Activated CD4-positive, CD25-positive, alpha-beta regulatory T cell treated with anti-CD3 and anti-CD28 coated beads, Interleukin-2, amount 50 U/mL, for 24 hours (primary cell): ENCODE data around the gene TGFA.
A peak's percentile ranks its signal among the peaks of the same experiment; 100 is the strongest.

ENCODE experiments used
- ATAC-seq, 2 donors: fragments of 150-1000 bp; cut with Tn5 transposase; one replicate each; pipeline ENCODE4 v1.10.0; 2021; ENCODE audit warnings: mild to moderate bottlenecking in 1 of 2, moderate library complexity in 1 of 2

The TGFA gene

DNA sequence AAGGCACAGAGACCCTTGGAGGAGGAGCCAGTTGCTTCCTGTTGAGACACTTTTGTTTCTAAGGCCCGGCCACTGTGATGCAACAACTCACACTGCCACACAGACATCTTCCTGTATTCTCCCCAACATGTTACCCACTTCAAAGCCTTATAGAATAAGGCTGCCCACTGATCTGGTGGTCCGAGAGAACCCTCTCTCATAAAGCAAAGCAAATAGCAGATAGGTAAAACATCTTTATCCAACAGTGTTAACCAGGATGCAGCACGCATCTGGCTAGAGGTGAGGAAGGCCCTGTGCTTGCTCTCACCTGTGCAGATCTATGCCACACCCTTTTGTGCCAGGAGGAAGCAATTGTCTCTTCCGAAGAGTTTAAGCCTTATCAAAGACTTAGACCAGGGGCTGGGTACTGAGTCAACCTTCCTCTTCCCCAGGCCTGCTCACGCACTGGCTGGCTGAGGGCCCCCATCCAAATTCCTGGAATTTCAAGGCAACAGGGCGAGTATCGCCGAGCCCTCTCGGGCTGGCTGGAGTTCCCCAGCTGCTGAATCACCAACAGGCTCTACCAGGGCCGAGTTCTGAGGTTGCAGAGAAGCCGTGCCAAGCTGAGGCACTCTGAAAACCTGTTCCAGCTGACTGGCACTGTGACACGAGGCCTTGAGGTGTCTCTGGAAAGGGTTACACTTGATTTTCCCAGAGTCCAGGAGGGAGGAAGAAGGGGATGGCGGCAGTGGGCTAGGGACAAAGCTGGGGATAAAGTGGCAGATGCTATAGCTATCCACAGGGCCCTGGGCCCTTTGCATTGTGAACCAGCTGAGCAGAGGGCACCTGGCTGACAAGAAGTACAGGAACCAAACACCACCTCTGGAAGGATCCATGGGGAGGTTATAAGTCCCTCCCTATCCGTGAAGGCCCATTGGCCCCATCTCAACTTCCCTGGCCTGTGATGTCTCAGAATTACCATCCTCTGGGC lies 29.3 kb downstream of the TGFA start:
- peak in 1 of 2 donors; percentile 17 for ATAC-seq

- ATAC-seq, result no peak
Measured at GRCh38 chr2:70523672-70523995, 30.0 kb downstream of the TGFA start.

DNA sequence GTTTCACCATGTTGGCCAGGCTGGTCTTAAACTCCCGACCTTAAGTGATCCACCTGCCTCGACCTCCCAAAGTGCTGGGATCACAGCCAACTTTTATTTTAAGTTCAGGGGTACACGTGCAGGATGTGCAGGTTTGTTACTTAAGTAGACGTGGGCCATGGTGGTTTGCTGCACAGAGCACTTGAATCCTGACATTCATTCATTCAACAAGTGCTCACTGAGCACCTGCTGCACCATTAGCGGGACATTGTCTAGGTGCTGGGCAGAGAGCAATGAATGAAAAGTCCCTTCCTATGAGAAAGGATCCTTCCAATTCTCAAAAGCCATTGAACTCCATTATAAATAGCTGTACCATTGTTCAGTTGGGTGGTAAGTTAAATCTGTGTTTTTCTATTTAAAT lies 31.0 kb downstream of the TGFA start:
- no peak for ATAC-seq

- ATAC-seq, result no peak
Measured at GRCh38 chr2:70520825-70521224, 32.8 kb downstream of the TGFA start.

GRCh38 chr2:70519453-70519852 lies 34.2 kb downstream of the TGFA start:
- no peak for ATAC-seq

DNA sequence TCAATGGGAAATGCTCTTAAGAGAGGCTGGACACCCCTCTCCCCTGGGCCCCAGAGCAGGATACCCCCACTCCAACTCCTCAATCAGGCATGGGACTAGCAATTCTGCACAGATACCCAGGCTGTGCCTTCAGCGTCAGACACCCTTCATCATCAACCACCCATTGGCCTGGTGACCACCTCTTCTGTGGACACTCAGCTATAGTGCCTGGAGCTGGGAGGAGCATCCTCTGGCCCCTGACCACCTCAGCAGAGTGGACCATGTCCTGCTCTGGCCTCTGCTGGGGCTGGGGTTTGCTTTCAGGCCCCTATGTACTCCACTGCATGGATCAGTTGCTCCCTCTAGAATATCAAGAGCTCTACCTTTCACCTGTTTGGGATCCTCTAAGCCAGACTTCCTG lies 35.1 kb downstream of the TGFA start:
- no peak for ATAC-seq

- no peak for ATAC-seq
Measured at GRCh38 chr2:70517804-70518203, 35.8 kb downstream of the TGFA start.

GRCh38 chr2:70516596-70516995 lies 37.0 kb downstream of the TGFA start:
- ATAC-seq, result peak in 1 of 2 donors; percentile 42

- no peak for ATAC-seq
Measured at GRCh38 chr2:70515938-70516337, 37.7 kb downstream of the TGFA start.

- ATAC-seq, result no peak
Measured at GRCh38 chr2:70514612-70515055, 39.0 kb downstream of the TGFA start.

DNA sequence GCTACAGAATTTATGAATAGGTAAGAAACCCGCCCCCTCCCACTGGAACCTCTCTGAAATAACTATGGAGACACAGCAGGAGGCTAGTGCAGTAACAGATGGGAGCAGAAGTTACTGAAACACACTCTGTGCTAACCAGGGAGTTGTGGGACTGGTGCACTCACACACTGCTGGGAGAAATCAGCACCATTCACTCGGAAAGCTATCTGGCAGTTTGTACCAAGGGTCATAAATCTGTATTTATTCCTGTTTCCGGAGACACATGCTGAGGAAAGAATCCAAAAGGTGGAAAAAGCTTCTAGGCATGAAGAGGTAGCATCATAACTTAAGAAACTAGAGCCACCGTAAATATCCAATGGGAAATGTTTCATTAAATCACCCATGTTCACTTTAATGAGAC lies 39.9 kb downstream of the TGFA start:
- ATAC-seq, result no peak

DNA sequence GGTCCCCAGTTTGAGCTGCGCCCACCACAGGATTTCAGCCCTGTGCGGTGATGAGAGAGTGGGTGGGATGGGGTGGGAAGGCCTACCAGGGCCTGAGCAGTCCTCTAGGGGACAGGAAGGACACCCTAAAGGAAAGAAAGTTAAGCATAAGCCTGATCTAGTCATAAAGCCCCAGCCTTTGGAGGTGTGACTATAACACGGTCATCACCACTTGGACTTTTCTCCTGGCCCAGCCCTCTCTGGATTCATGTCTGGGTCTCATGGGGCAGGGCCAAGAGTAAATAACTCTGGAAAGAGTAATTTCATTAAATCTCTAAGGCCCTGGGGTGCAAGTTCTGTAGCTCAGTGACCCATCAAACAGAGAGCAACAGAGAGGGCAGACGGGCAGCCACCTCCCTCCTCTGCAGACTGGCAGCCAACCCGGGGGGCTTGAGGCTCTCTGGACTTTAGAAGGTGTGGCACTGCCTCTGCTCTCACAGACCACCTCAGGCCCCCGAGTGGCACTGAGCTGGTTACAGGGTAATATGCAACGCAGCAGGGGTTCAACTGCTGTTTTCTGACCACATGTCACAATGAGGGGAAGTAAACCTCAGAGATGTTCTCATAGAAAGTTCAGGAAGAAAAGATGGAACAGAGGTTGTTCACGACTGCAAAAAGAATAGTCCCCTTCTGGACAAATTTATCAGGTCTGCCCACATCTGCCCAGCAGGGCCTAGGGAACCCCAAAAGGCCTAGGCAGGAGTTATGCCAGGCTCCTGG lies 41.5 kb downstream of the TGFA start:
- no peak for ATAC-seq

GRCh38 chr2:70510313-70510712 lies 43.3 kb downstream of the TGFA start:
- ATAC-seq, result no peak

GRCh38 chr2:70509565-70509964 lies 44.1 kb downstream of the TGFA start:
- no peak for ATAC-seq

DNA sequence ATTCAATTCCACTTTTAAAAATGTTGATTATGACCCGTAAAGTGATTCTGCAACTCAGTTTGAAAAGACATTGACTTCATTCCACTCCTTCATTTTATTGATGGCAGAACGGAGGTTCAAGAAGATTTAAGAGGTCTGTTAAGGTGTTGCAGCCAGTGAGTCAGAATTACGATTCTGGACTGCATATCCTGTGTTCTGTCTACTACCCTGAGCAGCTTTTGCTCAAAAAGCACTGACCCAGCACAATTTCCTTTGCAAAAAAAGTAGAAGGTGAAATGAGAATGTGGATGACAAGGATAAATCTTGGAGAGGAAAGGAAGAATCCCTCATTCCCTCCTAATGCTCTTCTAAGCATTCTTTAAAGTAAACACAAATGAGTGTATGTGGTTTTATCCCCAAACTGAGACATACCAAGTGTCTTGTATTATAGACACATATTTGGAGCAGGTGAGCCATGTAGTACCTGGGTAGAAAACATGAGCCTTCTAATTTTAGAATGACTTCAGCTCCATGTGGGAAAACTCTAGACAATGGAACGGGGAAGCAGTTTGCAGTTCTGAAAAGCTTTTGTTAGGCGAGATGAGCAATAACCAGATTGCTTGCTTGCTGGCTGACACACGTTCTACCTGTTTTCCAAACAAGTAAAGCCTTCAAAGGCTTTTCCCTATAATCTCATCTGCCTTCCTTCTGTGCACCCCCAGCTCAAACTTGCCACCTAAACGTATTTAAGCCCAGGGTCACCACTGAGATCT lies 44.7 kb downstream of the TGFA start:
- ATAC-seq, result no peak

DNA sequence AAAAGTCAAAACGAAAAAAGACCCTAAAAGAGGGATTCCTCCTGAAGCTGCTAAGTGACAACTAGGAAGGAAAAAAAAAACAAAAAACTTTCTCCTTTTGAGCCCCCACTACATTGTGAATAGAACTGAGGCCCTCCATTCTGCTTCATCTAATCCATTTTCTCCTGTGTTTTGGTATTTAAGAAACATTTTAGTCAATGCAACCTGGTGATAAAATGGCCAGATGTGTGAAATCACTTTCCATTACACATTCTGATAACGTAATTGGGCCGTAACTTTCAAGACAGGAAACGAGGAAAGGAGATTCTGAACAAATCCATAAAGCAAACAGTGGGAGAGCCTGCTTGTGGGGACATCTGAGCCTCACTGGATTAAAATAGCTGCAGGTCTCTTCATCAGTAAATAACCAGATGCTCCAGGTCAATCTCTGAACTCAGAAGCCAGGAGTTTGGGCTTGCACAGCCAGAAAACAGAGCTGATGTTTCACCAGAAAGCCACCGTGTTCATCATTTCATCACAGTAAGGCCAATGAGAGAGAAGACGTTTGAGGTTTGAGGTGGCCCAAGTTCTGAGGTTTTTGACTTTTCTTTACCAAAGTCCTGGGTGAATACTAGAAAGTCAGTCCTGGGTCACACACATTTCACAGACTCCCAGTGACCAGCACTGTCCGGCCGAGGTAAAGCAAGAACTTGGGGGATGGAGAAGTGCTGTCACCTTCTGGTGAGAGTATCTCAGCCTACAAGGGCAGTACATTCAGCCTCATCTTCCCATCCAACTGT lies 47.8 kb downstream of the TGFA start:
- no peak for ATAC-seq

GRCh38 chr2:70504750-70505149 lies 48.9 kb downstream of the TGFA start:
- no peak for ATAC-seq

DNA sequence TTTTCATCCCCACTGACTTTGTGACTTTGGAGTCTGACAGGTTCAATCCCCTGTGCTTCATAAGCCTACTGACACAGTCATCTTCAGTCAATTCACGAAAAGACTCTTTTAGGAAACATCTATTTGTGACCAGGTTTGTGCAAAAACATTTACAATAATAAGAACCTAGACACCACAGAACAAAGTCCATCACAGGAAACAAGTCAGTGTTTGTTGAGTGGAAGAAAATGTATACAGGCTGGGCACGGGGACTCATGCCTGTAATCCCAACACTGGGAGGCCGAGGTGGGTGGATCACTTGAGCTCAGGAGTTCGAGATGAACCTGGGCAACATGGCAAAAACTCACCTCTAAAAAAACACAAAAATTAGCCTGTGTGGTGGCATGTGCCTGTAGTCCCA lies 49.7 kb downstream of the TGFA start:
- no peak for ATAC-seq

GRCh38 chr2:70501728-70502127 lies 51.9 kb downstream of the TGFA start:
- ATAC-seq, result no peak

DNA sequence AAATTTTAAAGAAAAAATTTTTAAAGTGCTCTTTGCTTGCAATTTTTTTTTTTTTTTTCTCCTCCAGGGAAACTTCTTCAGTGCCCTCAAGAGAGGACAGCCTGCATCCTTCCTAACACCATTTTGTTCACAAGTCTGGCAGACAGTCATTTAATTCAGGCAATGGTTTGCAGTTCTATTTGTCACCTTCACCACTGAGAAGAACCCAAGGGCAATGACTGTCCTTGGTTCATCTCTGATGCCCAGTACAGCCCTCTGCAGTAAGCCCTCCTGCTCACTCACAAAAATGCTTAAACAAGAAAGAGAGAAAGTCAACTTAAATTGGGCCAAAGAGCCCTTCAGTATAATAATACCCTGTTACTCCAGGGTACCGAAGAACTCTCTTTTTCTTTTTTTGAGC lies 52.4 kb downstream of the TGFA start:
- no peak for ATAC-seq

DNA sequence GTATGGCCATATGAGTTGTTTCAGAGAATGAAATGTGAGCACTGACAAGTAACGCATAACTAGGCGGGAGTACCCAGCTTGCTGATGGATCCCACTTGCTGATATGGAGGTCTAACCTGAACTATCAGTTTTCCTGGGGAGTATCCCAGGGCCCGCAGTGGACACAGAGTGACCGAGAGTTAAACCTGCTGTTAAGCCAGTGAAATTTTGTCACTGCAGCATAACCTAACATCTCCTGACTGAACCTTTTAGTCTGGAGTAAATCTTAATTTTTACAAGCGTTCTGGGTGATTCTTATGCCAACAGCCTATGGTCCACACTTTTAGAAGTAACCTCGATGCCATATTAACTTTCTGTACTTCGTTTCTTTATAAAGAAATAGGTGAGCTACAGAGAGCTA lies 54.4 kb downstream of the TGFA start:
- ATAC-seq, result no peak

DNA sequence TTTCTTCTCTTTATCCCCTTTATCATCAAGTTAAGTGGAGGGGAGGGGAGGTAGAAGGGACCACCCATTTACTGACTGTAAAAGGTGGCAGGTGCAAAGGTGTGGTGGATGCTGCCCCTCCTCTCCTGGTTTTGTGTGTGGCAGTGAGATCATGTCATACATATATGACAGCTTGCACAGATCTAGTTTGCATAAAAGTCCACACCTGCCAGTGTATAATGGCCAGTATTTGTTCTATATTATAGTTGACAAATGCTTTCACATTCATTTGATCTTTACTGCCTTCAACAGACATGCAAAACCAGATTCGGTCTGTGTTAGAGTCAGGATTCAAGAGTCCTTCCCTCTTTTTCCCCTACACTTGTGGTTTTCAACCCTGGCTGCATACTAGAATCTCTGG lies 55.1 kb downstream of the TGFA start:
- no peak for ATAC-seq

DNA sequence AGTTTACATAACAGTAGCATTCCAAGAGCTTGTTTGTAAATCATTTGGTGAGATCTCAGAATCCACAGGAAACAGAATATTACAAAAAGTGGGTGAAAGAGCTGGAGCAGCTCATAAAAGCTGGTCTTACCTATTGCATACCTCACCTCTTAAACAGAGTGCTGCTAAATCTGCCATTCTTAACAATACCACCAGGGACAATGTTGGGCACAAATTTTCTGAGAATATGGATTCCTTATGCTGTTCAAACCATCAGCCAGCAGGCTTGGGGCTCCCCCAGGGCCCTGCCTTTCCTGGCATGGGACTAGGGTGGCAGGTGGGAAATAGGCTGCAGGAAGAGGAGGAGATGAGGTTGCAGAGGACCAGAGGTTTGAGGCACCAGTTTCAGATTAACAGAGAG lies 55.6 kb downstream of the TGFA start:
- no peak for ATAC-seq
